ENCODE data around the gene AGBL4.
"Not testable (repeated sequence)": the region's sequence is repeated elsewhere in the genome, so short reads cannot be mapped to it uniquely, and the experiment has no call there.

The AGBL4 gene

DNA sequence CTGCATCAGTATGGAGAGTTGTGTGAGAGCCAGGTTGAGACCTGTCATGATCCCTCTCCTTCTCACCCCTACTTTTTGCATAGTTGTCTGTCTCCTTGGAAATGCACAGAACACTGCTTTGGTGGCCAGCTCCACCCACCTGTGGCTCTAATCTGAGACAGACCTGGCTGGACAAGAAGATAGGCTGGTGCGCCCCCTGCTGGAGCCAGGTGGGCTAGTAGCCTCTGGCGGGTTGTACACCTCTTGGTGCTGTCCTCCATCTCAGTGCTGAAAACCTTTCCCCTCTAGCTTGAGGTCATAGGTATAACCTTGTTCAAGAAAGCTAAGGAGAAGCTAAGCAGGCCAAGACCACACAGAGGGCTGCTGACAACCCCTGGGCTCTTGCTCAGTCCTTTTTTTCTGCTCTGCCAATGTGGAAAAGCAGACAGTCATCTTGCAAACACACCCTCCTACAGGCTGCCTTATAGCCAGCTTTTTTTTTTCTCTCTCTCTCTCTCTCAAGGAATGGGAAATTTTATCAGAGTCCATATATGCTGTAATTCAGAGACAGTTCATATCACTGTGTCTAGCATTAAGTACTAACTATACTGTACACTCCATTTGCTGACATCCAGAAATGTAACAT lies 1492.9 kb downstream of the AGBL4 start:
- no peak for DNase-seq (ENCODE audit: low read depth)

DNA sequence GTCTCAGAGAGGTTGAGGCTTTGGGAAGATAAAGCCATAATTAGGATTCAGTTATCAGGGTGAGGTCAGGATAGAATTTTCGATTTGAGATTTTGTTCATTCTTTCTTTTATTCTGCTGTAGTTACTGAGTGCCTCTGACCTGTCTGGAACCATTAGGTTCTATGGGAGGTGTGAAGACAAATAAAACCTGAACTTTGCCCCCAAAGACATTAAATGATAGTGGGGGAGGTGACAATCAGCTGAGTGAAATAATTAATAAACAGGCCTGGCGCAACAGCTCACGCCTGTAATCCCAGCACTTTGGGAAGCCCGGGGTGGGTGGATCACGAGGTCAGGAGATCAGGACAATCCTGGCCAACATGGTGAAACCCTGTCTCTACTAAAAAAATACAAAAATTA lies 1496.7 kb downstream of the AGBL4 start:
- DNase-seq (ENCODE audit: low read depth): no peak

DNA sequence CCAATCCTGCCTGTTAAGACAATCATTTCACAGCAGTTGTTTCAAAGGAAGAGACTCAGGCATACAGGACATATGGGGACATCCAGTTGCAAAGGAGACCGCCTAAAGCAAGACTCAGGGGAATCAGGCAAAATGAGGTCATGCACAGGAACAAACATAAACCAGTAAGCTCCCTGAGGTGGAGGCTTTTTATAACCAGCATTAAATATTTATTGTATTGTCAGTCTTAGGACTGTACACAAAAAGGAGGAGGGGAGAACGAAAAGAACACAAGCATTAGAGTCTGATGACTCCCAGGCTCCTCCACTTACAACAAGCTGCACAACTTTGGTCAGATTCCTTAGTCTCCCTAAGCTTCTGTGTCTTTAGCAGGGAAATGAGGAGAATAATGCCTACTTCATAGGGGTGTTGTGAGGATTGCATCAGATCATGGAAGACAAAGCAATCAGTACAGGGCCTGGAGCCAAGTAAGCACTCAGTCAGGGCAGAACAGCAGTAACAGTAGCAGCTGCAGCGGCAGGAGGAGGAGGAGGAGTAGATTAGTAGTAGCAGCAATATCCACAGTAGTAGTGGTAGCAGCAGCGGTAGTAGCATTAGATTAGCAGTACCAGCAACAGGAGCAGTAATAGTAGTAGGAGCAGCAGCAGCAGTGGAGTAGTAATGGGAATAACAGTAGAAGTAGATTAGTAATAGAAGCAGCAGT lies 1497.6 kb downstream of the AGBL4 start:
- DNase-seq (ENCODE audit: low read depth): no peak

DNA sequence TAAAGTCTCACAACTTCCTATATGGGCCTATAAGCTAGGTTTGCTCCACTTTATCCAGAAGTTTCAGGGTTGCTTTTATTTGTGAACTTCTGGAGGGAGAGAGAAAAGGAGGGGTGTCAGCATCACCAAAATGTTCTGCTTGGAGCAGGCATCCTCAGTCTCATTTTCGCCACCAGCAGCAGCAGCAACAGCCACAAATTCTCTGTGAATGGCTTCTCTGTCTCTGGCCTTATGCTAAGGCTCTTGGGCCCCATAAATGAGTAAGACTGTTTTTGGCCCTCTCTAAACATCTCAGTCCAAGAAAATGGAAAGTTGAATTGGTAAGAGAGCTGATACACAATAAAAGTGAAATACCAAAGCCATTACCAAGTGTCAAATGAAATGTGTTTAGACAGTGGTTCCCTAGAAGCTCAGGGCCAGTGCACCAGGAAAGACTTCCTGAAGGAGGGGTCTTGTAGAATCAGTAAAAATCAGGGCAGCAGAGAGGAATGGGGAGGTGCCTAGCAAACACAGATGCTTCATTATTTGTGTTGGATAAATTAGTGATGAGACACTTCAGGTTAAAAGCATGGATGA lies 1498.8 kb downstream of the AGBL4 start:
- DNase-seq (ENCODE audit: low read depth): no peak

DNA sequence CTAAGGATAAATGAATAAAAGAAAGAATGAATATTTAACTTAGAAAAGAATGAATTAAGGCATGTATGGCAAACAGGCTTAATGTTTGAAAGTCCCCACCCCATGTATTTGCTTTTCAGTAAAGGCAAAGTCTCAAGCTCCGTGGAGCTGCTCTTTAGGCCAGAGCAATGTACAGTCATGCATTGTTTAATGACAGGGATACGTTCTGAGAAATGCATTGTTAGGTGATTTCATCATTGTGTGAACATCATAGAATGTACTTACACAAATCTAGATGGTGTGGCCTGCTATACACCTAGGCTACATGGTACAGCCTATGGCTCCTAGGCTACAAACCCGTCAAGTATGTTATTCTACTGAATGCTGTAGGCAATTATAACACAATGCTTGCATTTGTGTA lies 1500.2 kb downstream of the AGBL4 start:
- DNase-seq (ENCODE audit: low read depth): no peak

DNA sequence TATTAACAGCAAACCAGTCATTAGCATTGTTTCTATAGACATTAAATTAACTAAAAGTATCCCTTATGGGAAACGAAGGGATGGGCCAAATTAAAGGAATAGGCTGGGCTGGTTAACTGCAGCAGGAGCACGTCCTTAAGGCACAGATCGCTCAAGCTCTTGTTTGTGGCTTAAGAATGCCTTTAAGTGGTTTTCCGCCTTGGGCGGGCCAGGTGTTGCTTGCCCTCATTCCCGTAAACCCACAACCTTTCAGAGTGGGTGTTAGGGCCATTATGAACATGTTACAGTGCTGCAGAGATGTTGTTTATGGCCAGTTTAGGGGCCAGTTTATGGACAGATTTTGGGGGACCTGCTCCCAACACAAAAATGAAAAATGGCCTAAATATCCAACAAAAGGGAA lies 1503.9 kb downstream of the AGBL4 start:
- not testable (repeated sequence) for DNase-seq (ENCODE audit: low read depth)

DNA sequence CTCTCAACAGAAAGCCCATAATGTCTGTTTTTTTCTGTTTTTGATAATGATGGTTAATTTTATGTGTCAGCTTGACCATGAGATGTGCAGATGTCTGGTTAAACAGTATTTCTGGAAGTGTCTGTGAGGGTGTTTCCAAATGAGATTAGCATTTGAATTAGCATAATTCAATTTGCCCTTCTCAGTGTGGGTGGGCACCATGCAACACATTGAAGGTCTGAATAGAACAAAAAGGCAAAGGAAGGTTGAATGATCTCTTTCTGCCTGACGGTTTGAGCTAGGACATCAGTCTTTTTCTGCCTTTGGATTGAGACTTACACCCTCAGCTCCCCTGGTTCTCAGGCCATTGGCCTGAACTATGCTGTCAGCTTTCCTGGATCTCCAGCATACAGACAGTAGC lies 1516.9 kb downstream of the AGBL4 start:
- no peak for DNase-seq (ENCODE audit: low read depth)

DNA sequence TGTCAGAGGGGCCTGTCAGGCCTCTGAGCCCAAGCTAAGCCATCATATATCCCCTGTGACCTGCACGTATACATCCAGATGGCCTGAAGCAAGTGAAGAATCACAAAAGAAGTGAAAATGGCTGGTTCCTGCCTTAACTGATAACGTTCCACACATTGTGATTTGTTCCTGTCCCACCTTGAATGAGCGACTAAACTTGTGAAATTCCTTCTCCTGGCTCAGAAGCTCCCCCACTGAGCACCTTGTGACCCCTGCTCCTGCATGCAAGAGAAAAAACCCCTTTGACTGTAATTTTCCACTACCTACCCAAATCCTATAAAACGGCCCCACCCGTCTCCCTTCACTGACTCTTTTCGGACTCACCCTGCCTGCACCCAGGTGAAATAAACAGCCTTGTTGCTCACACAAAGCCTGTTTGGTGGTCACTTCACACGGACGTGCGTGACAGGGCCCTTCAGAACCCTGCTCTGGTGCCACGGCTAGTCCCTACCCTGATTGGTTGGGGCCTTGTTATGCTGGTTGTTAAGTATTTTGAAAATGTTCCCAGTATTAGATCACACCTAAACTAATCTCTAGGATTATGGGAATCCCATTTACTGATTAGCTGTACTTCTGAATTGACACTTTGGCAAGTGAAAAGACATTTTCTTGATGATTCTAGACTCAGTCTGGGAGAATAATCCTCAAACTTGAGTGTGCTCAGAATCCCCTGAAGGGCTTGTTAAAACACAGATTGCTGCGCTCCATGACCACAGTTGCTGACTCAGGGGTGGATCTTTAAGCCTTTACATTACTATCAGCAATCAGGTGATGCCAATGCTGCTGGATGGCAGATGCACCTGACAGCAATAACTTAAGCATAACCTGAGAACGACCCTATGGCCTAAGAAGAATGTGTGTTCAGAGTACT lies 1523.0 kb downstream of the AGBL4 start:
- no peak for DNase-seq (ENCODE audit: low read depth)

DNA sequence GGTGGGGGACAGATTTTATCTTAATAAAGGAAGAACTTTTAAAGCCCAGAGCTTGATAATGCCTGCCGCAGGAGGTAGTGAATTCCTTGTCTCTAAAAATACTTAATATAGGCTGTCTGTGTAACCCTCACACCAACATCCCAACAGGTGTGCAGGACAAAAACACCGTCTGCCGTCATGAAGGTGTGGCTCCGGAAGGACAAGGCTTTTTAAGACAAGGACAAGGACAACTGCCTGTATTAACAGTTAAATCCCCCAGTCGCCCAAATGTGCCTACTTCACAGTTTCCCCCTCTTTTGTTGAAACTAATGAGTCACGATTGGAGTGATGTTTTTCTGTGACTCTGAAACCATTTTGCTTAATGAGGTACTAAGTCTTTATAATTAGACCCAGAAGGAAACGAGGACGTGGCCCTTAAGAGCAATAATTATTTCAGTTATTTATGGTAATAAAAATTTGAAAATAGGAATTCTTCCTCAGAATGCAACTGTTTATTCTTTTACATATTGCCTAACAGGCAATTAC lies 1524.5 kb downstream of the AGBL4 start:
- DNase-seq (ENCODE audit: low read depth): no peak

DNA sequence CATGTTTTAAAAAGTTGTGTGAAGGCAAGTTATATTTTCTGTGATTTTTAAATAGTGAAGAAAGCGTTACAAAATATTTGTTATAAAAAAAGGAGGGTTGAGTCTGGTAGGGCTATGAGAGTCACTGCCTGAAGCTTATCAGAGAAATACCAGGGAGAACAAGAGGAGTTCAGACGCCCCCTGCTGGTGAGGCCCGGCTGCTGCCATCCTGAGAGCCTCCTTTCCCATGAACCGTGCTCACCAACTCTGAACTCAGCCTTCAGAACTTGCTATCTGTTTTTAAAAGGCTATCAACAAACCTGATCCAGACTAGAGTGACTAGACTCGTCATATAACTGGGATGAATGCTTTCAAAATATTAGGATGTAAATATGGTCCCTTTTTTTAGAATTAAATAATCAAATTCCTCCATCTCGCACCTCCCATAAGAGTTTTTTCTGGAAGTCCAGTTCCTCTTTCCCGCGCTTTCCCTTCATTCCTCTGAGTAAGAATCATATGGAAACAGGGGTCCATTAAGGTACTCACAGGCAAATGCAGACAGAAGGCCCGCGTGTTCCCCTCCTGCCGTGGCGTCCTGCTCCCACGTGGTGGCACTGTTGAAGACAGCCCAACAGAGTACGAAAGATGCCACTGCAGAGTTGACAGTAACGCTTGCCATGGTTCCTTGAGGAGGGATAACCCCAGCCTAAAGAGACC lies 1525.5 kb downstream of the AGBL4 start:
- peak; percentile 58 for DNase-seq (ENCODE audit: low read depth)

DNA sequence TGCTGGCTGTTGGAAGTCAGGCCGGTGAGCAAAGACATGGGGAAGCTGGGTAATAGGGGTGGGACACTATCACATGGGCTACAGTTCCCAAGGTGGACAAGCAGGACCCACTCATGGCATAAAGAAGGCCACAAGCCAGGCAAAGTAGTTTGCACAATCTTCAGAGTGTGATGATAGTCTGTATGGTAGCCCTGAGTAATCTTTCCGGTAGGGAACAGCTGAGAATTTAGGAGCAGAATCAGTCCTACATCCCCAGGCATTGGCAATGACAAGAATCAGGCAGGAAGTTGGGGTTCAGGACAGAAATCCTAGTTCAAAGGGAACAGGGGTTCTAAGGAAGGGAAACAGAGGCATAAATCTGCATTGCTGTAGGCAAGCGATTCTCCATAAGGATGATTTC lies 1527.8 kb downstream of the AGBL4 start:
- DNase-seq (ENCODE audit: low read depth): no peak

DNA sequence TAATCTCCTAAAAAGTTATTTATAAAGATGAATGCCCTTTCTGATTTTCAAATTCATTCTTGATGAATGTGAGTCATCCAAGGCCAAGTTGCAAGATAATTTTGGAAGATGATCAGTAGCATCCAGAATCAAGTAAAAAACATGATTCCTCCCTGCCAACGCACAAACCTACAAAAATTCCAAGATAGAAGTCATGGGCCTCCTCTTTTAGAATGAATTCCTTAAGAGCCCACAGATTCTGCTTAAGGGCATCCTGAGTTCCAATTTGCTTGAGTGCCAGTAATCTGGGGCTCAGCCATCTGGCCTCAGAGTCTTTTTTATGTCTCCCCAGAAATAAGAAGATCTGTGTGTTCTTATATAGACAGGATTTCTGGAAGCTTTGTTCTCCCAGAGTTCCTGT lies 1528.6 kb downstream of the AGBL4 start:
- DNase-seq (ENCODE audit: low read depth): no peak

DNA sequence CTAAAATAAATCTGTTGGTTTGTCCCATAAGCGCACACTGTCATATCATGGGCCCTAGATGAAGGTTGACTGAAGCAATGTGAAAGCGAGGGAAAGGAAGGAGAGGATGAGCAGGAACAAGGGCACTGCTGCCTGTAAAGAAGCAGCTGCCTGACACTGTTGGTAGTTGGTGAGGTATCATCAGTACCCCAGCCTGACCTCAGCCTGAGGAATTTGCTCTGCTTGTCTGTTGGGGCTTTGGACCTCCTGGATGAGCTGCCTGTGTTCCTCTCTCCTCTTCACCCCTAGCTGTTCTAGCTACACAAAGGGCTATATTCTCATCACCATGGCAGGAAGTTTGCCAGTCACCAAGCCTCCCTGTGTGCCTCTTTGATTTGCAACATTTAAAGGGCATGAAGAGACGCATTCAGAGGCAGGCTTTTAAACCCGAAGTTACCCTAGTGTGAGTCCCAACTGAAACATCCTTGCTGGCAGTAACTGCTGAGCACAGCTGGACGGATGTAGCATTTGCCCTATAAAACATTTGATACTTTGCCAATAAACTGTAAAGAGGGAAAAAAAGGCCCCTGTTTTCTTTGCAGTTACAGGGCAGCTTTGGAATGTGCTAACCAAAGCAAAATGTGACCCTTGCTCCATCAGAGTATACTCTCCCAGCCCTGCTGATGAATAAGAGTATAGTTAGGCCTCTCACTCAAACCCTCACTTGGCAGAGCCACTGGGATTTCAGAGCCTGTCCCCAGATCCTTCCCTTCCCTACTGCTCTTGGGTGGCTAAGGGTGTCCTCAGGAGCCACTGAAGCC lies 1529.6 kb downstream of the AGBL4 start:
- DNase-seq (ENCODE audit: low read depth): no peak

DNA sequence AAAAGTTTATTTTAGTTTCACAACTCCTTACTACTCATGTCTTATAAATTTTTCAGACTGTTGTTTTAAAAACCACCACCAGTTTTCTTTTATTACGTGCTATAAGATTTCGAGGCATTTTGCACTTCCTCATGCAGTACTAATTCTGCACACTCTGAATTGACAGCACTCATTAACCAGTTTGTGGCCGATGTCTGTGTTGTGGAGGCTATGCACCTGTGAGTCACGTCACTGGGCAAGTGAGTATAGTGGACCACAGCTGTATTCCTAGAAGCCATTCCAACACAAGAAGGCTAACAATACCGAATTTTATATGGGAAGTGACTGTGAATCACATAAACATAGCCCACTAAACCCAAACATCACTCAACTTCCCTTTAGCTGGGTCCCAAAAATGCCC lies 1530.7 kb downstream of the AGBL4 start:
- DNase-seq (ENCODE audit: low read depth): no peak

DNA sequence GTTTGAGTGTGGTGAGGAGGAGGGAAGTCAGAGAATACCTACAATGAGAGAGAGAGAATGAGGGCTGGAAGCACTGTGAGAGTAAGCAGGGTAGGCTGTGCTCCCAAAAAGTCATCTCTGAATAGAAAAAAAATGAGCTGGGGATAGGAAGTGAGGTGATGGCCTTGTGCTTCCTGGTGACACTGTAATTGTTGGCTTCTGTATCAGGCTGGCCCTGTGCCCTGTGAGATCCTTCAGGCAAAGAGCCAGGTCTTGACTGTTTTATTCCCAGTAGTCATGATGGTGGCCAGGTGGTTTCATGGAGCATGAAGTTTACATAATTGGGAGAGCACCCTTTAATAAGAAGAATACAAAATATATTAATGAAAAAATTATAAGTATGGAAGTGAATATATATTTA lies 1531.4 kb downstream of the AGBL4 start:
- DNase-seq (ENCODE audit: low read depth): no peak

DNA sequence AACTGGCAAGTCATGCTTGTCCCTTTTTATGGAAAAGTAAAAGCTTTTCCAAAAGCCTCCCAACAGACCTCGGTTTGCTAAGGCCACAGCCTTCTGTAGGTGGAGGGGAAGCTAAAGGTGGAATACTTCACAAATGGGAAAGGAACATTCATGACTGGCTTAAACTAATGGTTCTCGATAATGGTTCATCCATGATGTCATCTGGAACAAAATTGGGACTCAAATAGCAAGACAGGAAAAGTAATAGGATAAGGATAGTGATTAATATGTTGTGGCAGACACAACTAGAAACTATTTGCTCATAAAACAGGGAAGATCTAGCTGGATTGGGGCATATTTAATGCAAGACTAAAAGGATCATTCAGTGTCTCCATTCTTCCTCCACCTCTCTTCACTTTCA lies 1535.0 kb downstream of the AGBL4 start:
- DNase-seq (ENCODE audit: low read depth): no peak

All from stimulated activated CD8-positive, alpha-beta memory T cell treated with anti-CD3 and anti-CD28 coated beads, Interleukin-12 subunit alpha, Interleukin-12 subunit beta, amount 100 ng/mL, for 1 hour (primary cell).